ENCODE data around the gene AKT3. TPM values are rescaled to one million over a fixed set of nuclear protein-coding genes. Genes with fewer than 3 reads are reported as not detected.

The AKT3 gene
- total and polyA plus RNA-seq, 2 of the 8 experiments (the other 6 are each of a cell fraction or from before 2014, with no cell fraction given), result 6.0 to 36.4 TPM

GRCh38 chr1:243831463-243831862, 18.6 kb downstream of the AKT3 start:
- H2BK20ac ChIP-seq (ENCODE audit: low read length), result no peak overlapping the region
- H3K79me1 ChIP-seq (ENCODE audit: low read depth, low read length), result no peaks in the 10 kb centered on the region; the same call in 1 of the 2 replicates
- H4K5ac ChIP-seq (ENCODE audit: insufficient read length, low read depth, low read length), result no peak overlapping the region
- no peak overlapping the region for H2BK120ac ChIP-seq (replicated peaks; ENCODE audit: low read depth, low read length)
- H2BK12ac ChIP-seq (ENCODE audit: low read depth, low read length), result no peak overlapping the region
- H3K4ac ChIP-seq (replicated peaks; ENCODE audit: insufficient read length, low read depth, low read length), result no peak overlapping the region
- no peaks in the 10 kb centered on the region for H3K27me3 ChIP-seq (replicated peaks in 1 of 4; ENCODE audit: control insufficient read depth in 3 of 4, extremely low read depth in 1 of 4, insufficient read depth in 3 of 4, low read length in 3 of 4)
- no peak overlapping the region for H3K27ac ChIP-seq (ENCODE audit: low read depth, low read length)
- no peak overlapping the region for H2AFZ ChIP-seq (ENCODE audit: low read length)
- DNase-seq (ENCODE audit: low read depth in 1 of 2, low spot score in 2 of 2), result no peak
- H3K36me3 ChIP-seq (ENCODE audit: control insufficient read depth in 2 of 4, insufficient read depth in 4 of 4, low read length in 3 of 4), result peaks cover 0 to 3% (median 1%) of the 10 kb centered on the region in 4 experiments; a peak in 3 of 8 replicates
- no peaks in the 10 kb centered on the region for H3K23me2 ChIP-seq (ENCODE audit: low read depth, low read length)
- H2BK5ac ChIP-seq (ENCODE audit: low read depth, low read length), result no peak overlapping the region
- no peak overlapping the region for H4K91ac ChIP-seq (replicated peaks; ENCODE audit: insufficient read length, low read length)
- ChIA-PET POLR2A (ENCODE audit: partially characterized antibody) (no interaction called here), CTCF (ENCODE audit: partially characterized antibody) (no interaction called here)
- no peak overlapping the region for H4K8ac ChIP-seq (ENCODE audit: extremely low read depth, insufficient read depth, low read length)
- peaks cover 0 to 3% of the 10 kb centered on the region in 2 experiments; a peak in 2 of 4 replicates for H3K9me3 ChIP-seq (ENCODE audit: insufficient read depth in 2 of 2, low read depth in 1 of 2, low read length in 1 of 2)
- no peak overlapping the region for H3K18ac ChIP-seq (ENCODE audit: extremely low read depth, low read length)
- H4K20me1 ChIP-seq (replicated peaks in 1 of 2; ENCODE audit: control insufficient read depth in 1 of 2, insufficient read depth in 2 of 2, low read length in 2 of 2), result no peaks in the 10 kb centered on the region
- peaks cover 0 to 2% of the 10 kb centered on the region in 2 experiments; a peak in 2 of 4 replicates for H3K79me2 ChIP-seq (ENCODE audit: control insufficient read depth in 1 of 2, insufficient read depth in 2 of 2, low read length in 2 of 2)
- no peak overlapping the region for H3K56ac ChIP-seq (replicated peaks; ENCODE audit: insufficient read length, low read depth, low read length)
- no peak overlapping the region for H3K4me2 ChIP-seq (ENCODE audit: insufficient read depth in 1 of 2, low read depth in 2 of 2, low read length in 2 of 2)
- H3K23ac ChIP-seq (ENCODE audit: insufficient read length), result no peak overlapping the region
- no peak overlapping the region for H3K4me3 ChIP-seq (ENCODE audit: extremely low read depth in 1 of 4, insufficient read depth in 2 of 4, low read depth in 3 of 4, low read length in 4 of 4)
- H2BK15ac ChIP-seq (ENCODE audit: low read length), result no peak overlapping the region
- no peak for FAIRE-seq
- H3K9ac ChIP-seq (replicated peaks in 1 of 4; ENCODE audit: extremely low read depth in 1 of 4, low read depth in 3 of 4, low read length in 3 of 4), result no peak overlapping the region
- no peak overlapping the region for H3K14ac ChIP-seq (ENCODE audit: insufficient read length)
- H2AK5ac ChIP-seq (ENCODE audit: low read depth, low read length), result no peak overlapping the region
- WGBS, 2 experiments (ENCODE audit: extremely low coverage in 1 of 2, insufficient coverage in 1 of 2, insufficient read length in 1 of 2, insufficient replicate concordance in 2 of 2, low coverage in 1 of 2, low lambda C conversion rate in 2 of 2, missing lambda C conversion rate in 1 of 2), result 85% methylated on average over 3 of the region's 3 CpGs; no CpG with 5 or more reads in 1 of the 2 experiments
- no peaks in the 10 kb centered on the region for H3K4me1 ChIP-seq (replicated peaks in 1 of 4; ENCODE audit: control insufficient read depth in 3 of 4, insufficient read depth in 4 of 4, low read length in 3 of 4)
- TF ChIP-seq HDAC2 (IDR thresholded peaks at IDR 0.05; ENCODE audit: borderline replicate concordance in 1 of 2, low read depth in 2 of 2, low read length in 2 of 2) (no peak), CHD1 (IDR thresholded peaks at IDR 0.05; ENCODE audit: low read depth, low read length) (no peak), NANOG (IDR thresholded peaks at IDR 0.05; ENCODE audit: insufficient read depth, low read depth, low read length, poor library complexity, severe bottlenecking) (no peak), CHD2 (IDR thresholded peaks at IDR 0.05; ENCODE audit: low read length) (no peak), KDM1A (IDR thresholded peaks at IDR 0.05; ENCODE audit: borderline replicate concordance, low read length) (no peak), CTBP2 (IDR thresholded peaks at IDR 0.05; ENCODE audit: borderline replicate concordance, insufficient read depth, insufficient read length, low read length) (no peak), E2F6 (IDR thresholded peaks at IDR 0.05) (no peak), POLR2AphosphoS5 (IDR thresholded peaks at IDR 0.05; ENCODE audit: low read depth, low read length) (no peak), EGR1 (IDR thresholded peaks at IDR 0.05; ENCODE audit: borderline replicate concordance, low read depth, low read length) (no peak), KDM5A (IDR thresholded peaks at IDR 0.05; ENCODE audit: low read length) (no peak), CBX8 (IDR thresholded peaks at IDR 0.05; ENCODE audit: borderline replicate concordance, low read depth, low read length) (no peak), RXRA (IDR thresholded peaks at IDR 0.05; ENCODE audit: insufficient read depth, low read depth, low read length) (no peak), POLR2A (IDR thresholded peaks at IDR 0.05; ENCODE audit: control extremely low read depth in 1 of 2, low read depth in 2 of 2, low read length in 2 of 2) (no peak), SP2 (IDR thresholded peaks at IDR 0.05; ENCODE audit: low read length) (no peak), BRCA1 (IDR thresholded peaks at IDR 0.05; ENCODE audit: low read depth, low read length) (no peak)

Data from H1 (cell line).